HUES48 (cell line): ENCODE data around the gene PYCR2.

Experiments used
- H3K27ac ChIP-seq: one replicate; pipeline ENCODE4 v1.7.0; 2013; ENCODE audit warnings: low read depth, low read length, inconsistent platforms
- H3K27me3 ChIP-seq: 2 replicates; pipeline ENCODE4 v1.6.1; 2013; ENCODE audit warnings: mild to moderate bottlenecking, low read length; ENCODE audit not compliant: control insufficient read depth, insufficient read depth
- H3K36me3 ChIP-seq: 2 replicates; pipeline ENCODE4 v1.6.1; 2013; ENCODE audit warnings: low read length; ENCODE audit not compliant: control insufficient read depth, insufficient read depth
- H3K4me1 ChIP-seq: 2 replicates; pipeline ENCODE4 v1.6.1; 2013; ENCODE audit warnings: mild to moderate bottlenecking, low read length; ENCODE audit not compliant: control insufficient read depth, insufficient read depth
- H3K4me3 ChIP-seq: 2 replicates; pipeline ENCODE4 v1.5.1; 2013; ENCODE audit warnings: mild to moderate bottlenecking, low read depth, low read length
- H3K9ac ChIP-seq: 2 replicates; pipeline ENCODE4 v1.6.1; 2013; ENCODE audit warnings: mild to moderate bottlenecking, low read depth, low read length, moderate library complexity
- H3K9me3 ChIP-seq: 2 replicates; pipeline ENCODE4 v1.6.1; 2013; ENCODE audit warnings: low read length; ENCODE audit not compliant: control insufficient read depth, insufficient read depth

Gene PYCR2

GRCh38 chr1:225917101-225917500 lies 6.9 kb downstream of the PYCR2 start:
- Histone ChIP-seq H3K4me3 (no peak overlapping the region), H3K4me1 (no peaks in the 10 kb centered on the region)

GRCh38 chr1:225915538-225915991 lies 8.5 kb downstream of the PYCR2 start:
- Histone ChIP-seq H3K9ac (no peak overlapping the region), H3K27me3 (no peaks in the 10 kb centered on the region; the same call in 1 of the 2 replicates), H3K27ac (no peak overlapping the region), H3K4me3 (no peak overlapping the region), H3K4me1 (peaks cover 5% of the 10 kb centered on the region; the same call in 1 of the 2 replicates), H3K9me3 (no peaks in the 10 kb centered on the region), H3K36me3 (peaks cover 23% of the 10 kb centered on the region)

More at GRCh38 chr1:225917101-225917500, 6.9 kb downstream of the PYCR2 start:
- H3K9ac ChIP-seq = no peak overlapping the region
- no peak overlapping the region for H3K27ac ChIP-seq
- H3K27me3 ChIP-seq = no peaks in the 10 kb centered on the region
- H3K9me3 ChIP-seq = no peaks in the 10 kb centered on the region
- peaks cover 38% of the 10 kb centered on the region for H3K36me3 ChIP-seq

GRCh38 chr1:225914947-225915346 lies 9.1 kb downstream of the PYCR2 start:
- no peaks in the 10 kb centered on the region; the same call in 1 of the 2 replicates for H3K27me3 ChIP-seq
- peaks cover 5% of the 10 kb centered on the region; the same call in 1 of the 2 replicates for H3K4me1 ChIP-seq
- H3K9me3 ChIP-seq = no peaks in the 10 kb centered on the region
- no peak overlapping the region for H3K9ac ChIP-seq
- H3K4me3 ChIP-seq = no peak overlapping the region
- H3K36me3 ChIP-seq = peaks cover 18% of the 10 kb centered on the region
- H3K27ac ChIP-seq = no peak overlapping the region

GRCh38 chr1:225914391-225914790 lies 9.7 kb downstream of the PYCR2 start:
- H3K27ac ChIP-seq = no peak overlapping the region
- no peak overlapping the region for H3K4me3 ChIP-seq
- H3K27me3 ChIP-seq = no peaks in the 10 kb centered on the region; the same call in 1 of the 2 replicates
- H3K9ac ChIP-seq = no peak overlapping the region
- H3K36me3 ChIP-seq = peaks cover 12% of the 10 kb centered on the region
- H3K9me3 ChIP-seq = no peaks in the 10 kb centered on the region
- H3K4me1 ChIP-seq = peaks cover 5% of the 10 kb centered on the region; the same call in 1 of the 2 replicates

- Histone ChIP-seq H3K4me3 (no peak overlapping the region; the same call in 1 of the 2 replicates), H3K9ac (no peak overlapping the region), H3K4me1 (peaks cover 9% of the 10 kb centered on the region; the same call in 1 of the 2 replicates), H3K9me3 (no peaks in the 10 kb centered on the region), H3K27me3 (no peaks in the 10 kb centered on the region; the same call in 1 of the 2 replicates), H3K36me3 (no peaks in the 10 kb centered on the region; the same call in 1 of the 2 replicates), H3K27ac (no peak overlapping the region)
Observed at GRCh38 chr1:225911191-225912130, 12.6 kb downstream of the PYCR2 start.

- no peaks in the 10 kb centered on the region for H3K36me3 ChIP-seq
- H3K4me3 ChIP-seq = no peak overlapping the region
- H3K27me3 ChIP-seq = no peaks in the 10 kb centered on the region; the same call in 1 of the 2 replicates
- H3K27ac ChIP-seq = no peak overlapping the region
- H3K9me3 ChIP-seq = no peaks in the 10 kb centered on the region
- H3K9ac ChIP-seq = no peak overlapping the region
- H3K4me1 ChIP-seq = peaks cover 9% of the 10 kb centered on the region; the same call in 1 of the 2 replicates
Observed at GRCh38 chr1:225909477-225909876, 14.6 kb downstream of the PYCR2 start.

- H3K4me3 ChIP-seq = no peak overlapping the region
- no peaks in the 10 kb centered on the region; the same call in 1 of the 2 replicates for H3K27me3 ChIP-seq
- H3K9me3 ChIP-seq = no peaks in the 10 kb centered on the region
- H3K27ac ChIP-seq = no peak overlapping the region
- peaks cover 9% of the 10 kb centered on the region; the same call in 1 of the 2 replicates for H3K4me1 ChIP-seq
- H3K9ac ChIP-seq = no peak overlapping the region
- H3K36me3 ChIP-seq = no peaks in the 10 kb centered on the region
Observed at GRCh38 chr1:225908773-225909172, 15.3 kb downstream of the PYCR2 start.

- H3K9me3 ChIP-seq = no peaks in the 10 kb centered on the region
- H3K4me1 ChIP-seq = peaks cover 9% of the 10 kb centered on the region; the same call in 1 of the 2 replicates
- no peak overlapping the region for H3K9ac ChIP-seq
- no peaks in the 10 kb centered on the region for H3K36me3 ChIP-seq
- no peak overlapping the region for H3K27ac ChIP-seq
- H3K4me3 ChIP-seq = no peak overlapping the region
- H3K27me3 ChIP-seq = no peaks in the 10 kb centered on the region; the same call in 1 of the 2 replicates
Observed at GRCh38 chr1:225908013-225908640, 15.9 kb downstream of the PYCR2 start.

GRCh38 chr1:225907341-225907740 lies 16.7 kb downstream of the PYCR2 start:
- H3K36me3 ChIP-seq = no peaks in the 10 kb centered on the region
- H3K27ac ChIP-seq = no peak overlapping the region
- no peak overlapping the region for H3K9ac ChIP-seq
- no peaks in the 10 kb centered on the region for H3K9me3 ChIP-seq
- H3K4me3 ChIP-seq = no peak overlapping the region
- peaks cover 9% of the 10 kb centered on the region; the same call in 1 of the 2 replicates for H3K4me1 ChIP-seq
- no peaks in the 10 kb centered on the region; the same call in 1 of the 2 replicates for H3K27me3 ChIP-seq

GRCh38 chr1:225906467-225906866 lies 17.6 kb downstream of the PYCR2 start:
- Histone ChIP-seq H3K9ac (no peak overlapping the region), H3K9me3 (no peaks in the 10 kb centered on the region), H3K27me3 (no peaks in the 10 kb centered on the region), H3K4me1 (peaks cover 9% of the 10 kb centered on the region; the same call in 1 of the 2 replicates), H3K27ac (no peak overlapping the region), H3K36me3 (no peaks in the 10 kb centered on the region), H3K4me3 (no peak overlapping the region)
